Glutamatergic neuron (in vitro differentiated cells): ENCODE data around the gene NDST1. TPM values are rescaled to one million over a fixed set of nuclear protein-coding genes. Genes with fewer than 3 reads are reported as not detected.

ENCODE experiments used
- DNase-seq: peaks from one replicate; pipeline ENCODE4 v3.0.0; 2022
- H3K27ac Mint-ChIP-seq: one replicate; pipeline ENCODE4 v1.8.0; 2020; ENCODE audit warnings: mild to moderate bottlenecking, mixed read lengths, inconsistent platforms; ENCODE audit not compliant: unreplicated experiment
- H3K27me3 Mint-ChIP-seq: one replicate; pipeline ENCODE4 v1.8.0; 2020; ENCODE audit warnings: mild to moderate bottlenecking, moderate library complexity, mixed read lengths, inconsistent platforms; ENCODE audit not compliant: unreplicated experiment
- H3K36me3 Mint-ChIP-seq: one replicate; pipeline ENCODE4 v1.8.0; 2020; ENCODE audit warnings: mild to moderate bottlenecking, mixed read lengths, inconsistent platforms; ENCODE audit not compliant: unreplicated experiment
- H3K4me1 Mint-ChIP-seq: one replicate; pipeline ENCODE4 v1.8.0; 2020; ENCODE audit warnings: mild to moderate bottlenecking, low read depth, mixed read lengths, inconsistent platforms; ENCODE audit not compliant: unreplicated experiment
- H3K4me3 Mint-ChIP-seq: one replicate; pipeline ENCODE4 v1.8.0; 2020; ENCODE audit warnings: mild to moderate bottlenecking, mixed read lengths, inconsistent platforms; ENCODE audit not compliant: unreplicated experiment
- H3K9me3 Mint-ChIP-seq: one replicate; pipeline ENCODE4 v1.8.0; 2020; ENCODE audit warnings: mild to moderate bottlenecking, moderate library complexity, mixed read lengths, inconsistent platforms; ENCODE audit not compliant: unreplicated experiment
- total RNA-seq: library from RNA; stranded (reverse); fragmentation: NEBNext Ultra II Directional; extraction: Animal tissue kit (Norgen Biotek cat#: 25700); gene quantifications from one replicate; pipeline ENCODE4 v1.2.1, GENCODE V29; 2021; ENCODE audit not compliant: unreplicated experiment
- TF ChIP-seq, protein P1 (sequence below): fragments of 200-600 bp; sonication (generic); IDR thresholded peaks from one replicate; pipeline ENCODE4 v1.5.0; 2021; ENCODE audit not compliant: partially characterized antibody, unreplicated experiment

NDST1 gene
- total RNA-seq, 1 donor from 2014 or later: 160 TPM

DNA sequence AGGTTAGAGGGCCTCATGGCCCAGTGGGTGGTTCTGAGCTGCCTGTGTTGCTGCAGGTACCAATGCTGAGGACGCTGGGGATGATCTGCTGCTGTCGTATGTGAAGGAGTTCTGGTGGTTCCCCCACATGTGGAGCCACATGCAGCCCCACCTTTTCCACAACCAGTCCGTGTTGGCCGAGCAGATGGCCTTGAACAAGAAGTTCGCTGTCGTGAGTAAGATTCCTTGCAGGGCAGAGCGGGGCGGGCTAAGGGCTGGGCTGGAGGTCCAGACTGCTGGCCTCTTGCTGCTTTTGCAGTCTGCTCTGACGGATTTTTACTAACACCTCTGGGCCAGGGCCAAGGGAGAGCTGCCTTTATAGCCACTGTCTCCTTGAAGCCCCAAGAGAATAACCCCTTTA, 26.9 kb downstream of the NDST1 start:
- H3K36me3 Mint-ChIP-seq: no peaks in the 10 kb centered on the region
- H3K4me1 Mint-ChIP-seq: peaks cover 2% of the 10 kb centered on the region
- peaks cover 8% of the 10 kb centered on the region for H3K9me3 Mint-ChIP-seq
- H3K27ac Mint-ChIP-seq: no peak overlapping the region
- TF ChIP-seq, protein P1, sequence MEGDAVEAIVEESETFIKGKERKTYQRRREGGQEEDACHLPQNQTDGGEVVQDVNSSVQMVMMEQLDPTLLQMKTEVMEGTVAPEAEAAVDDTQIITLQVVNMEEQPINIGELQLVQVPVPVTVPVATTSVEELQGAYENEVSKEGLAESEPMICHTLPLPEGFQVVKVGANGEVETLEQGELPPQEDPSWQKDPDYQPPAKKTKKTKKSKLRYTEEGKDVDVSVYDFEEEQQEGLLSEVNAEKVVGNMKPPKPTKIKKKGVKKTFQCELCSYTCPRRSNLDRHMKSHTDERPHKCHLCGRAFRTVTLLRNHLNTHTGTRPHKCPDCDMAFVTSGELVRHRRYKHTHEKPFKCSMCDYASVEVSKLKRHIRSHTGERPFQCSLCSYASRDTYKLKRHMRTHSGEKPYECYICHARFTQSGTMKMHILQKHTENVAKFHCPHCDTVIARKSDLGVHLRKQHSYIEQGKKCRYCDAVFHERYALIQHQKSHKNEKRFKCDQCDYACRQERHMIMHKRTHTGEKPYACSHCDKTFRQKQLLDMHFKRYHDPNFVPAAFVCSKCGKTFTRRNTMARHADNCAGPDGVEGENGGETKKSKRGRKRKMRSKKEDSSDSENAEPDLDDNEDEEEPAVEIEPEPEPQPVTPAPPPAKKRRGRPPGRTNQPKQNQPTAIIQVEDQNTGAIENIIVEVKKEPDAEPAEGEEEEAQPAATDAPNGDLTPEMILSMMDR: no peak
- H3K27me3 Mint-ChIP-seq: peaks cover 5% of the 10 kb centered on the region
- H3K4me3 Mint-ChIP-seq: no peak overlapping the region
- no peak for DNase-seq

DNA sequence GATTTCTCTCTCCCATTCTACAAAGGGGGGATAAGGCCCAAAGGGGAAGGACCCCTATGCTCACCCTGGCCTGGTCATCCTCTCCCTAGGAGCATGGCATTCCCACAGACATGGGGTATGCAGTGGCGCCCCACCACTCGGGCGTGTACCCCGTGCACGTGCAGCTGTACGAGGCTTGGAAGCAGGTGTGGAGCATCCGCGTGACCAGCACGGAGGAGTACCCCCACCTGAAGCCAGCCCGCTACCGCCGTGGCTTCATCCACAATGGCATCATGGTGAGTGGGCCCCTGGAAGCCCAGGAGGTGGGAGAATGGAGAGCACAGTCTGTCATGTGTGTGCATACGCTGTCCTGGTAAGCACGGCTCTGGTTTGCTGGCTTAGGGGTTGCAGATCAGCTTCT, 27.7 kb downstream of the NDST1 start:
- Mint-ChIP-seq H3K4me1 (peaks cover 2% of the 10 kb centered on the region), H3K36me3 (no peaks in the 10 kb centered on the region), H3K4me3 (no peak overlapping the region), H3K27ac (no peak overlapping the region), H3K27me3 (peaks cover 5% of the 10 kb centered on the region), H3K9me3 (peaks cover 7% of the 10 kb centered on the region)
- TF ChIP-seq, protein P1: no peak
- no peak for DNase-seq

DNA sequence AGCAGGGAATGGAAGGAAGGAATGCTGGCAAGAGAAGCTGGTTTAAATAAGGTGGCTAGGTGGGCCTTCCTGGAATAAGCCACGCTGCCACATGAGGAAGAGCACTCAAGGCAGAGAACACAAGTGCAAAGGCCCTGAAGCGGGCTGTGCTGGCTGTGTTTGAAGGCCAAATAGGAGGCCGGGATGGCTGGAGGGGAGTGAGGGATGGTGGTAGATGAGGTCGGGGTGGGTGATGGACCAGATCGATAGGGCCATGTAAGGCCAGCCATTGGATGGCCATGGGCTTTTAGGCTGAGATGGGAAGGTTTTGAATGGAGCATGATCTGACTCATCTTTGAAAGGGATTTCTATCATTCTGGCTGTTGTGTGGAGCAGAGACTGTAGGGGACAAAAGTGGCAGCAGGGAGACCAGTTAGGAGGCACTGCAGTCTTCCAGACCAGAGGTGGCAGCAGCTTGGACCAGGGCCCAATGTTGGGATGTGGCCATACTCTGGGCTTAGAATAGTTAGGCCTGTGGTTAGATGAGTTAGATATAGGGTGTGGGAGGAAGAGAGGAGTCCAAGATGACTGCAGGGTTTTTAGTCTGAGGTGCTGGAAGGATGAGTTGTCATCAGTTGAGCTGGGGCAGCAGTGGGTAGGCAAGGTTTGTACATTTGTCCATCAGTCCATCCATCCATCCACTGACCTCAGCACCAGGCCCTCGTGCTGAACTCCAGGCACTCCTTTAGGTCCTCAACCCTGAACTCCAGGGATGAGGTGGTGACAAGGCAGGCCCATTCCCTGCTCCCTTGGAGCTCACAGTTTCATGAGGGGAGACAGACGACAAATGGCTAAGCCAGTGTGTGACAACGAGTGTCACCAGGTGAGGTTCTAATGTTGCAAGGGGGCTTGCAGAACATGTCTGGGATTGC, 30.3 kb downstream of the NDST1 start:
- Mint-ChIP-seq H3K36me3 (no peaks in the 10 kb centered on the region), H3K4me3 (no peak overlapping the region), H3K27me3 (peaks cover 6% of the 10 kb centered on the region), H3K4me1 (peaks cover 2% of the 10 kb centered on the region), H3K9me3 (peaks cover 11% of the 10 kb centered on the region), H3K27ac (peak overlapping the region; percentile 19)
- TF ChIP-seq, protein P1: no peak
- DNase-seq: no peak

DNA sequence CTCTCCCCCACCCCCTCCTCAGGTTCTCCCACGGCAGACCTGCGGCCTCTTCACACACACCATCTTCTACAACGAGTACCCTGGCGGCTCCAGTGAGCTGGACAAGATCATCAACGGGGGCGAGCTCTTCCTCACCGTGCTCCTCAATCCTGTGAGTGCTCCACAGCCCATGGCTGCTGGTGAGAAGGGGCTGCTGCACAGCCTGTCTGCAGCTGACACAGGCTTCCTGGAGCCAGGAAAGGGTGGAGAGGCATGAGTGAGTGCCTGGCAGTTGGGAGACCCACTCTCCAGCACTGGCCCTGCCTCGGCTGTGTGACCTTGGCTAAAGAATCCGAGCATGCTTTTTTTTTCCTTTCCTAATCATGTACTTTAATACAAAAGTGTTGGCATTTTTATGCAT, 31.3 kb downstream of the NDST1 start:
- no peak overlapping the region for H3K4me3 Mint-ChIP-seq
- peaks cover 3% of the 10 kb centered on the region for H3K36me3 Mint-ChIP-seq
- H3K4me1 Mint-ChIP-seq: peaks cover 6% of the 10 kb centered on the region
- H3K27ac Mint-ChIP-seq: no peak overlapping the region
- no peak for DNase-seq
- TF ChIP-seq, protein P1: no peak
- H3K9me3 Mint-ChIP-seq: peaks cover 10% of the 10 kb centered on the region
- H3K27me3 Mint-ChIP-seq: peaks cover 9% of the 10 kb centered on the region

DNA sequence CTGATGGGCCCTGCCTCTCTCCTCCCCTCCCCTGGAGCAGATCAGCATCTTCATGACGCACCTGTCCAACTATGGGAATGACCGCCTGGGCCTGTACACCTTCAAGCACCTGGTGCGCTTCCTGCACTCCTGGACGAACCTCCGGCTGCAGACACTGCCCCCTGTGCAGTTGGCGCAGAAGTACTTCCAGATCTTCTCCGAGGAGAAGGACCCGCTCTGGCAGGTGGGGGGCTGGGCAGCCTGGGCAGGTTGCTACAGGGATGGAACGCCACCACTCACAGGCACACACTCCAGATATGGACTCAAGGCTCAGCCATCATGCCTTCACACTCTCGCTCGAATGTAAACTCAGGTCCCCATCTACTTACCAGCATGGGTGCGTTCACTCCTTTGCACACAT, 32.1 kb downstream of the NDST1 start:
- Mint-ChIP-seq H3K4me3 (no peak overlapping the region), H3K27me3 (peaks cover 9% of the 10 kb centered on the region), H3K36me3 (peaks cover 5% of the 10 kb centered on the region), H3K4me1 (peaks cover 5% of the 10 kb centered on the region), H3K27ac (no peak overlapping the region), H3K9me3 (peaks cover 9% of the 10 kb centered on the region)
- TF ChIP-seq, protein P1: no peak
- DNase-seq: no peak
